ENCODE measurements around the gene CCDC9. TPM values are rescaled to one million over a fixed set of nuclear protein-coding genes. Genes with fewer than 3 reads are reported as not detected.

The CCDC9 gene
- 21.7 to 26.3 TPM (median 23.8 TPM) in 5 replicates for total RNA-seq (2022; extraction: Qiagen RNA extraction)

GRCh38 chr19:47255879-47256692 lies at the start of gene CCDC9:
Gene CCDC9 (plus strand): TSS chr19:47256525. CDS start chr19:47258401, 1,876 bp downstream.

GRCh38 chr19:47230921-47231214 lies 25.5 kb upstream of the CCDC9 start, which contains the start of gene BBC3:
Gene BBC3 (minus strand): TSS chr19:47231199. CDS start chr19:47228431, 2,768 bp downstream.

GRCh38 chr19:47274071-47274890 lies 18.0 kb downstream of the CCDC9 start, which contains the start of gene INAFM1:
Gene INAFM1 (plus strand): TSS chr19:47274885. CDS start chr19:47274920, 35 bp downstream.

GRCh38 chr19:47309608-47310007 lies 53.3 kb downstream of the CCDC9 start, which contains the start of gene C5AR1:
Gene C5AR1 (plus strand): TSS chr19:47309861. CDS start chr19:47309896, 35 bp downstream.

Other genes starting within 250 kb of the CCDC9 start
- gene NPAS1, start 236.7 kb upstream of the CCDC9 start, total RNA-seq (2022; extraction: Qiagen RNA extraction) = 4.8 to 9.1 TPM (median 6.5 TPM) in 5 replicates
- gene TMEM160, start 207.9 kb upstream of the CCDC9 start, total RNA-seq (2022; extraction: Qiagen RNA extraction) = 26.4 to 80.9 TPM (median 77.6 TPM) in 5 replicates
- gene ZC3H4, start 142.7 kb upstream of the CCDC9 start, total RNA-seq (2022; extraction: Qiagen RNA extraction) = 20.1 to 27.0 TPM (median 21.0 TPM) in 5 replicates
- 197 to 260 TPM (median 209 TPM) in 5 replicates for gene SAE1, start 125.7 kb upstream of the CCDC9 start, total RNA-seq (2022; extraction: Qiagen RNA extraction)
- 16.3 to 29.6 TPM (median 27.1 TPM) in 5 replicates for gene BBC3, start 25.3 kb upstream of the CCDC9 start, total RNA-seq (2022; extraction: Qiagen RNA extraction)
- 3.6 to 11.0 TPM (median 10.2 TPM) in 5 replicates for gene INAFM1, start 18.4 kb downstream of the CCDC9 start, total RNA-seq (2022; extraction: Qiagen RNA extraction)
- 1.5 to 2.8 TPM (median 2.1 TPM) in 5 replicates for gene C5AR1, start 53.3 kb downstream of the CCDC9 start, total RNA-seq (2022; extraction: Qiagen RNA extraction)
- 8.7 to 15.7 TPM (median 10.6 TPM) in 5 replicates for gene C5AR2, start 75.7 kb downstream of the CCDC9 start, total RNA-seq (2022; extraction: Qiagen RNA extraction)
- gene DHX34, start 92.8 kb downstream of the CCDC9 start, total RNA-seq (2022; extraction: Qiagen RNA extraction) = 31.8 to 37.2 TPM (median 35.8 TPM) in 5 replicates
- gene MEIS3, start 163.0 kb downstream of the CCDC9 start, total RNA-seq (2022; extraction: Qiagen RNA extraction) = 32.7 to 43.0 TPM (median 37.1 TPM) in 5 replicates
- 0.16 to 0.23 TPM (median 0.22 TPM) in 5 replicates for gene SLC8A2, start 215.4 kb downstream of the CCDC9 start, total RNA-seq (2022; extraction: Qiagen RNA extraction)
- 18.3 to 22.2 TPM (median 19.4 TPM) in 5 replicates for gene KPTN, start 227.7 kb downstream of the CCDC9 start, total RNA-seq (2022; extraction: Qiagen RNA extraction)

Data from A549 treated with Hydrocortisone at 1 μM for 4 hours (cell line).